ENCODE measurements around the gene HTR3D.

DNA sequence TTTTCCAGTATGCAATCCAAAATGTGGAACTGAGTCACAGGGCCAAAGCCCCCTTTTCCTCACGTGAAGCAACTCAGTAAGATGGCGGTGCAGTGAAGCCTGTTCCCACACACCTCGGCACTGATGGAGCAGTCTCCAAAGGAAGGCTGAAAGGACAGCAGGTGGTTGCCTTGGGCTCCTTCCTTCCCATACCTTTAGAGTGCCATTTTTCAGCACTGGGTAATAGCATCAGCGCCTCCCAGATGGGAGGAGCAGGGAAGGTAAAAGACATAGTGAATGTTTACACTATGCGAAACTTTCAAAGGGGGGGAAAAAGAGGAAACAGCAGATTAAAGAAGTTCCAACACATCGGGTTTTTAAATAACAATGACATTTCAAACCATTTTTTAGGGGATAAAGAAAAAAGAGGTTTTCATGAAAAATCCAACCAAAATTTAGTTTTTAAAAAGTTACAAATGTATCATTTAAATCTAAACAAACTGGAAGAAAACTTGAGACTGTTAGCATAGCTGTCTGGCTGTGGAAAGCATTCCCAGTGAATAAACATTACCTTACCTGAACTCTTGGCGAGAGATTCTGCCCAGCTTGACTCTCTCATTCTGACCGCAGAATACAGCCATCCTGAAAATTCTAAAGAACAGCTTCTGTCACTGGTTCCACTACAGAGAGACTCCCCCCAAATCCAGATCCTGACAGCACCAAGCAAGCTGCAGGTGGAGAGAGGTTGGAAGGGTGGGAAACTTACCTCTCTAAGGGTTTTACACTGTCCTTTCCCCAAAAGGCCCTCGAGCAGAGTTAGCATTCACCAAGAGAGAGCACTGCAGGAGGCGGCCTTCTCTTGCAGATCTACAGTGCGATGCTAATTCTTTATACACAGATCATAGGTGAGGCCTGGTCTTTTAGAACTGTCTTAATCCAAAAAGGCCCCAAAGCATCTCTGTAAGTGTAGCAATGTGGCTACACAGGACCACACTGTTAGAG lies 46.5 kb upstream of the HTR3D start:
- no peak for TF ChIP-seq NR1H2 (CRISPR knock-in tag; IDR thresholded peaks at IDR 0.05)
- TF ChIP-seq, protein P1, sequence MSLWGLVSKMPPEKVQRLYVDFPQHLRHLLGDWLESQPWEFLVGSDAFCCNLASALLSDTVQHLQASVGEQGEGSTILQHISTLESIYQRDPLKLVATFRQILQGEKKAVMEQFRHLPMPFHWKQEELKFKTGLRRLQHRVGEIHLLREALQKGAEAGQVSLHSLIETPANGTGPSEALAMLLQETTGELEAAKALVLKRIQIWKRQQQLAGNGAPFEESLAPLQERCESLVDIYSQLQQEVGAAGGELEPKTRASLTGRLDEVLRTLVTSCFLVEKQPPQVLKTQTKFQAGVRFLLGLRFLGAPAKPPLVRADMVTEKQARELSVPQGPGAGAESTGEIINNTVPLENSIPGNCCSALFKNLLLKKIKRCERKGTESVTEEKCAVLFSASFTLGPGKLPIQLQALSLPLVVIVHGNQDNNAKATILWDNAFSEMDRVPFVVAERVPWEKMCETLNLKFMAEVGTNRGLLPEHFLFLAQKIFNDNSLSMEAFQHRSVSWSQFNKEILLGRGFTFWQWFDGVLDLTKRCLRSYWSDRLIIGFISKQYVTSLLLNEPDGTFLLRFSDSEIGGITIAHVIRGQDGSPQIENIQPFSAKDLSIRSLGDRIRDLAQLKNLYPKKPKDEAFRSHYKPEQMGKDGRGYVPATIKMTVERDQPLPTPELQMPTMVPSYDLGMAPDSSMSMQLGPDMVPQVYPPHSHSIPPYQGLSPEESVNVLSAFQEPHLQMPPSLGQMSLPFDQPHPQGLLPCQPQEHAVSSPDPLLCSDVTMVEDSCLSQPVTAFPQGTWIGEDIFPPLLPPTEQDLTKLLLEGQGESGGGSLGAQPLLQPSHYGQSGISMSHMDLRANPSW (CRISPR knock-in tag; conservative IDR thresholded peaks at IDR 0.05; ENCODE audit: low read depth), result no peak
- TF ChIP-seq, protein P2, sequence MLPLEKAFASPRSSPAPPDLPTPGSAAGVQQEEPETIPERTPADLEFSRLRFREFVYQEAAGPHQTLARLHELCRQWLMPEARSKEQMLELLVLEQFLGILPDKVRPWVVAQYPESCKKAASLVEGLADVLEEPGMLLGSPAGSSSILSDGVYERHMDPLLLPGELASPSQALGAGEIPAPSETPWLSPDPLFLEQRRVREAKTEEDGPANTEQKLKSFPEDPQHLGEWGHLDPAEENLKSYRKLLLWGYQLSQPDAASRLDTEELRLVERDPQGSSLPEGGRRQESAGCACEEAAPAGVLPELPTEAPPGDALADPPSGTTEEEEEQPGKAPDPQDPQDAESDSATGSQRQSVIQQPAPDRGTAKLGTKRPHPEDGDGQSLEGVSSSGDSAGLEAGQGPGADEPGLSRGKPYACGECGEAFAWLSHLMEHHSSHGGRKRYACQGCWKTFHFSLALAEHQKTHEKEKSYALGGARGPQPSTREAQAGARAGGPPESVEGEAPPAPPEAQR (CRISPR knock-in tag; IDR thresholded peaks at IDR 0.05), result no peak
- no peak for TF ChIP-seq JUN (CRISPR knock-in tag; IDR thresholded peaks at IDR 0.05)
- TF ChIP-seq, protein P3, sequence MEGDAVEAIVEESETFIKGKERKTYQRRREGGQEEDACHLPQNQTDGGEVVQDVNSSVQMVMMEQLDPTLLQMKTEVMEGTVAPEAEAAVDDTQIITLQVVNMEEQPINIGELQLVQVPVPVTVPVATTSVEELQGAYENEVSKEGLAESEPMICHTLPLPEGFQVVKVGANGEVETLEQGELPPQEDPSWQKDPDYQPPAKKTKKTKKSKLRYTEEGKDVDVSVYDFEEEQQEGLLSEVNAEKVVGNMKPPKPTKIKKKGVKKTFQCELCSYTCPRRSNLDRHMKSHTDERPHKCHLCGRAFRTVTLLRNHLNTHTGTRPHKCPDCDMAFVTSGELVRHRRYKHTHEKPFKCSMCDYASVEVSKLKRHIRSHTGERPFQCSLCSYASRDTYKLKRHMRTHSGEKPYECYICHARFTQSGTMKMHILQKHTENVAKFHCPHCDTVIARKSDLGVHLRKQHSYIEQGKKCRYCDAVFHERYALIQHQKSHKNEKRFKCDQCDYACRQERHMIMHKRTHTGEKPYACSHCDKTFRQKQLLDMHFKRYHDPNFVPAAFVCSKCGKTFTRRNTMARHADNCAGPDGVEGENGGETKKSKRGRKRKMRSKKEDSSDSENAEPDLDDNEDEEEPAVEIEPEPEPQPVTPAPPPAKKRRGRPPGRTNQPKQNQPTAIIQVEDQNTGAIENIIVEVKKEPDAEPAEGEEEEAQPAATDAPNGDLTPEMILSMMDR (IDR thresholded peaks at IDR 0.05), result no peak
- TF ChIP-seq FOXP1 (CRISPR knock-in tag; IDR thresholded peaks at IDR 0.05; ENCODE audit: borderline replicate concordance), result no peak
- TF ChIP-seq, protein P4, sequence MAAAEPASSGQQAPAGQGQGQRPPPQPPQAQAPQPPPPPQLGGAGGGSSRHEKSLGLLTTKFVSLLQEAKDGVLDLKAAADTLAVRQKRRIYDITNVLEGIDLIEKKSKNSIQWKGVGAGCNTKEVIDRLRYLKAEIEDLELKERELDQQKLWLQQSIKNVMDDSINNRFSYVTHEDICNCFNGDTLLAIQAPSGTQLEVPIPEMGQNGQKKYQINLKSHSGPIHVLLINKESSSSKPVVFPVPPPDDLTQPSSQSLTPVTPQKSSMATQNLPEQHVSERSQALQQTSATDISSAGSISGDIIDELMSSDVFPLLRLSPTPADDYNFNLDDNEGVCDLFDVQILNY (CRISPR knock-in tag; IDR thresholded peaks at IDR 0.05), result no peak
- no peak for TF ChIP-seq NR2C2 (CRISPR knock-in tag; IDR thresholded peaks at IDR 0.05)
- TF ChIP-seq, protein P5, sequence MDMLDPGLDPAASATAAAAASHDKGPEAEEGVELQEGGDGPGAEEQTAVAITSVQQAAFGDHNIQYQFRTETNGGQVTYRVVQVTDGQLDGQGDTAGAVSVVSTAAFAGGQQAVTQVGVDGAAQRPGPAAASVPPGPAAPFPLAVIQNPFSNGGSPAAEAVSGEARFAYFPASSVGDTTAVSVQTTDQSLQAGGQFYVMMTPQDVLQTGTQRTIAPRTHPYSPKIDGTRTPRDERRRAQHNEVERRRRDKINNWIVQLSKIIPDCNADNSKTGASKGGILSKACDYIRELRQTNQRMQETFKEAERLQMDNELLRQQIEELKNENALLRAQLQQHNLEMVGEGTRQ (CRISPR knock-in tag; IDR thresholded peaks at IDR 0.05), result no peak
- TF ChIP-seq ZNF671 (CRISPR knock-in tag; IDR thresholded peaks at IDR 0.05), result no peak
- no peak for TF ChIP-seq NR3C1 (CRISPR knock-in tag; conservative IDR thresholded peaks at IDR 0.05; ENCODE audit: low read depth)
- TF ChIP-seq ZBTB21 (CRISPR knock-in tag; IDR thresholded peaks at IDR 0.05; ENCODE audit: borderline replicate concordance), result no peak
- no peak for TF ChIP-seq TEAD1 (CRISPR knock-in tag; IDR thresholded peaks at IDR 0.05)
- TF ChIP-seq ZNF317 (CRISPR knock-in tag; IDR thresholded peaks at IDR 0.05; ENCODE audit: borderline replicate concordance, low read depth), result no peak

Measured in WTC11 (cell line).